Upper lobe of left lung (tissue), 4 donors: ENCODE measurements around the gene BCKDK.

Experiments
- CTCF ChIP-seq, 6 experiments: fragments of 450-650 bp in 4 of 6; fragments of 200-600 bp in 2 of 6; sonication (generic) in 2 of 6; IDR thresholded peaks; one replicate each; pipeline ENCODE4 v1.5.1; 2016 to 2019; ENCODE audit warnings: antibody characterized with exemption in 6 of 6
- EP300 ChIP-seq, 4 donors: sonication (generic); formaldehyde crosslinking; IDR thresholded peaks; one replicate each; pipeline ENCODE4 v1.5.1; 2017; ENCODE audit warnings: antibody characterized with exemption in 4 of 4, control low read depth in 2 of 4
- POLR2A ChIP-seq, 4 donors: fragments of 450-650 bp; IDR thresholded peaks; one replicate each; pipeline ENCODE4 v1.5.1; 2016 to 2017; ENCODE audit warnings: antibody characterized with exemption in 4 of 4, mild to moderate bottlenecking in 2 of 4
- POLR2AphosphoS5 ChIP-seq, 2 donors: sonication (generic); formaldehyde crosslinking; IDR thresholded peaks; one replicate each; pipeline ENCODE4 v1.5.1; 2017; ENCODE audit warnings: antibody characterized with exemption in 2 of 2

DNA sequence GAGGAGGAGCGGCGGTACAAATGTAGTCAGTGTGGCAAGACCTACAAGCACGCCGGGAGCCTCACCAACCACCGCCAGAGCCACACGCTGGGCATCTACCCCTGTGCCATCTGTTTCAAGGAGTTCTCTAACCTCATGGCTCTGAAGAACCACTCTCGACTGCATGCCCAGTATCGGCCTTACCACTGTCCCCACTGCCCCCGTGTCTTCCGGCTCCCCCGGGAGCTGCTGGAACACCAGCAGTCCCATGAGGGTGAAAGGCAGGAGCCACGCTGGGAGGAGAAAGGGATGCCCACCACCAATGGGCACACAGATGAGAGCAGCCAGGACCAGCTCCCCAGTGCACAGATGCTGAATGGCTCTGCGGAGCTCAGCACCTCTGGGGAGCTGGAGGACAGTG lies 31.2 kb upstream of the BCKDK start:
- no peak for TF ChIP-seq CTCF (IDR thresholded peaks at IDR 0.05)
- TF ChIP-seq POLR2AphosphoS5 (IDR thresholded peaks at IDR 0.05) = no peak
- TF ChIP-seq POLR2A (IDR thresholded peaks at IDR 0.05) = no peak
- TF ChIP-seq EP300 (IDR thresholded peaks at IDR 0.05) = no peak
